GM18511 (cell line): Measurements from ENCODE around the gene NEO1.

Source experiments
- ATAC-seq: cut with Tn5 transposase; IDR thresholded peaks from one replicate; pipeline ENCODE4 v1.9.1; 2021; ENCODE audit warnings: mild to moderate bottlenecking, moderate library complexity; ENCODE audit not compliant: unreplicated experiment

Gene NEO1

GRCh38 chr15:73325191-73325861, 273.1 kb downstream of the NEO1 start:
- ATAC-seq, result no peak

- ATAC-seq, result no peak
Measured at GRCh38 chr15:73326157-73326556, 273.9 kb downstream of the NEO1 start.

- ATAC-seq, result no peak
Measured at GRCh38 chr15:73328149-73328820, 276.0 kb downstream of the NEO1 start.

- ATAC-seq, result no peak
Measured at GRCh38 chr15:73328981-73329380, 276.7 kb downstream of the NEO1 start.

- no peak for ATAC-seq
Measured at GRCh38 chr15:73329501-73330200, 277.4 kb downstream of the NEO1 start.

- ATAC-seq, result no peak
Measured at GRCh38 chr15:73330206-73331051, 278.2 kb downstream of the NEO1 start.

GRCh38 chr15:73331501-73331900, 279.2 kb downstream of the NEO1 start:
- ATAC-seq, result no peak

GRCh38 chr15:73331991-73332925, 280.0 kb downstream of the NEO1 start:
- ATAC-seq, result no peak

GRCh38 chr15:73333001-73333400, 280.7 kb downstream of the NEO1 start:
- ATAC-seq, result no peak

- ATAC-seq, result no peak
Measured at GRCh38 chr15:73334086-73334485, 281.8 kb downstream of the NEO1 start.

GRCh38 chr15:73335026-73335425, 282.8 kb downstream of the NEO1 start:
- ATAC-seq, result no peak

GRCh38 chr15:73335471-73335870, 283.2 kb downstream of the NEO1 start:
- ATAC-seq, result no peak

- no peak for ATAC-seq
Measured at GRCh38 chr15:73336756-73337155, 284.5 kb downstream of the NEO1 start.

GRCh38 chr15:73337187-73337586, 284.9 kb downstream of the NEO1 start:
- ATAC-seq, result no peak

- no peak for ATAC-seq
Measured at GRCh38 chr15:73338058-73338457, 285.8 kb downstream of the NEO1 start.

GRCh38 chr15:73338606-73339374, 286.5 kb downstream of the NEO1 start:
- ATAC-seq, result no peak

GRCh38 chr15:73340502-73341192, 288.4 kb downstream of the NEO1 start:
- no peak for ATAC-seq

GRCh38 chr15:73341886-73342600, 289.8 kb downstream of the NEO1 start:
- ATAC-seq, result no peak
